Measurements from ENCODE around the gene TNPO1. TPM values are rescaled to one million over a fixed set of nuclear protein-coding genes. Genes with fewer than 3 reads are reported as not detected.

TNPO1 gene
- total RNA-seq, 1 donor from 2014 or later = 142 TPM

GRCh38 chr5:72883850-72884249 lies 67.4 kb downstream of the TNPO1 start:
- intact Hi-C loops (cut with micrococcal nuclease) = no loop called here
- Mint-ChIP-seq H3K4me3 (no peak overlapping the region), H3K36me3 (ENCODE audit: low read depth) (peaks cover 57% of the 10 kb centered on the region), H3K27me3 (ENCODE audit: insufficient read depth) (no peaks in the 10 kb centered on the region), H3K4me1 (ENCODE audit: low read depth) (peaks cover 5% of the 10 kb centered on the region), H3K9me3 (no peaks in the 10 kb centered on the region), H3K27ac (no peak overlapping the region)
- DNase-seq (ENCODE audit: low spot score) = no peak

GRCh38 chr5:72884892-72885291 lies 68.4 kb downstream of the TNPO1 start:
- H3K36me3 Mint-ChIP-seq (ENCODE audit: low read depth) = peaks cover 60% of the 10 kb centered on the region

GRCh38 chr5:72885824-72886223 lies 69.4 kb downstream of the TNPO1 start:
- H3K36me3 Mint-ChIP-seq (ENCODE audit: low read depth) = peaks cover 62% of the 10 kb centered on the region
- H3K9me3 Mint-ChIP-seq = no peaks in the 10 kb centered on the region
- H3K4me1 Mint-ChIP-seq (ENCODE audit: low read depth) = no peaks in the 10 kb centered on the region
- no peak overlapping the region for H3K27ac Mint-ChIP-seq
- no peak overlapping the region for H3K4me3 Mint-ChIP-seq
- intact Hi-C loops (cut with micrococcal nuclease) = no loop called here
- no peaks in the 10 kb centered on the region for H3K27me3 Mint-ChIP-seq (ENCODE audit: insufficient read depth)
- DNase-seq (ENCODE audit: low spot score) = no peak

More at GRCh38 chr5:72884892-72885291, 68.4 kb downstream of the TNPO1 start:
- Mint-ChIP-seq H3K27me3 (ENCODE audit: insufficient read depth) (no peaks in the 10 kb centered on the region), H3K4me3 (no peak overlapping the region), H3K4me1 (ENCODE audit: low read depth) (no peaks in the 10 kb centered on the region), H3K9me3 (no peaks in the 10 kb centered on the region), H3K27ac (no peak overlapping the region)
- intact Hi-C loops (cut with micrococcal nuclease) = no loop called here
- DNase-seq (ENCODE audit: low spot score) = no peak

- Mint-ChIP-seq H3K4me1 (ENCODE audit: low read depth) (no peaks in the 10 kb centered on the region), H3K27me3 (ENCODE audit: insufficient read depth) (no peaks in the 10 kb centered on the region), H3K4me3 (no peak overlapping the region), H3K36me3 (ENCODE audit: low read depth) (peaks cover 60% of the 10 kb centered on the region), H3K27ac (no peak overlapping the region), H3K9me3 (no peaks in the 10 kb centered on the region)
- DNase-seq (ENCODE audit: low spot score) = no peak
- intact Hi-C loops (cut with micrococcal nuclease) = no loop called here
These were observed 72.1 kb downstream of the TNPO1 start for GRCh38 chr5:72888595-72888994.

GRCh38 chr5:72889324-72889723 lies 72.9 kb downstream of the TNPO1 start:
- H3K4me3 Mint-ChIP-seq = no peak overlapping the region
- peaks cover 60% of the 10 kb centered on the region for H3K36me3 Mint-ChIP-seq (ENCODE audit: low read depth)
- H3K4me1 Mint-ChIP-seq (ENCODE audit: low read depth) = no peaks in the 10 kb centered on the region
- H3K27me3 Mint-ChIP-seq (ENCODE audit: insufficient read depth) = no peaks in the 10 kb centered on the region
- H3K9me3 Mint-ChIP-seq = no peaks in the 10 kb centered on the region
- intact Hi-C loops (cut with micrococcal nuclease) = no loop called here
- DNase-seq (ENCODE audit: low spot score) = no peak
- H3K27ac Mint-ChIP-seq = no peak overlapping the region

GRCh38 chr5:72892846-72893245 lies 76.4 kb downstream of the TNPO1 start:
- no peaks in the 10 kb centered on the region for H3K9me3 Mint-ChIP-seq
- H3K36me3 Mint-ChIP-seq (ENCODE audit: low read depth) = peaks cover 52% of the 10 kb centered on the region
- peaks cover 13% of the 10 kb centered on the region for H3K4me1 Mint-ChIP-seq (ENCODE audit: low read depth)
- H3K27ac Mint-ChIP-seq = no peak overlapping the region
- intact Hi-C loops (cut with micrococcal nuclease) = no loop called here
- no peaks in the 10 kb centered on the region for H3K27me3 Mint-ChIP-seq (ENCODE audit: insufficient read depth)
- DNase-seq (ENCODE audit: low spot score) = no peak
- H3K4me3 Mint-ChIP-seq = no peak overlapping the region

GRCh38 chr5:72895758-72896157 lies 79.3 kb downstream of the TNPO1 start:
- no peaks in the 10 kb centered on the region for H3K27me3 Mint-ChIP-seq (ENCODE audit: insufficient read depth)
- intact Hi-C loops (cut with micrococcal nuclease) = loop anchor here (2.0 to 5.0 kb wide), 3 partner anchors 33 to 79 kb away; partner anchors contain the start of gene TNPO1
- no peak for DNase-seq (ENCODE audit: low spot score)
- H3K4me3 Mint-ChIP-seq = no peak overlapping the region
- H3K27ac Mint-ChIP-seq = peak overlapping the region; percentile 77
- peaks cover 17% of the 10 kb centered on the region for H3K4me1 Mint-ChIP-seq (ENCODE audit: low read depth)
- H3K9me3 Mint-ChIP-seq = no peaks in the 10 kb centered on the region
- peaks cover 44% of the 10 kb centered on the region for H3K36me3 Mint-ChIP-seq (ENCODE audit: low read depth)

- Mint-ChIP-seq H3K4me1 (ENCODE audit: low read depth) (no peaks in the 10 kb centered on the region), H3K4me3 (no peak overlapping the region), H3K9me3 (no peaks in the 10 kb centered on the region), H3K27ac (no peak overlapping the region), H3K36me3 (ENCODE audit: low read depth) (peaks cover 44% of the 10 kb centered on the region), H3K27me3 (ENCODE audit: insufficient read depth) (no peaks in the 10 kb centered on the region)
- DNase-seq (ENCODE audit: low spot score) = no peak
- intact Hi-C loops (cut with micrococcal nuclease) = no loop called here
These were observed 90.3 kb downstream of the TNPO1 start for GRCh38 chr5:72906806-72907205.

- Mint-ChIP-seq H3K27ac (no peak overlapping the region), H3K27me3 (ENCODE audit: insufficient read depth) (no peaks in the 10 kb centered on the region), H3K4me1 (ENCODE audit: low read depth) (no peaks in the 10 kb centered on the region), H3K4me3 (no peak overlapping the region), H3K36me3 (ENCODE audit: low read depth) (peaks cover 34% of the 10 kb centered on the region), H3K9me3 (no peaks in the 10 kb centered on the region)
- intact Hi-C loops (cut with micrococcal nuclease) = no loop called here
- DNase-seq (ENCODE audit: low spot score) = no peak
These were observed 92.2 kb downstream of the TNPO1 start for GRCh38 chr5:72908664-72909063.

GRCh38 chr5:72917371-72917776 lies 100.9 kb downstream of the TNPO1 start:
- intact Hi-C loops (cut with micrococcal nuclease) = no loop called here
- Mint-ChIP-seq H3K27me3 (ENCODE audit: insufficient read depth) (no peaks in the 10 kb centered on the region), H3K9me3 (no peaks in the 10 kb centered on the region), H3K4me1 (ENCODE audit: low read depth) (no peaks in the 10 kb centered on the region), H3K27ac (no peak overlapping the region), H3K36me3 (ENCODE audit: low read depth) (no peaks in the 10 kb centered on the region), H3K4me3 (no peak overlapping the region)
- DNase-seq (ENCODE audit: low spot score) = no peak

GRCh38 chr5:72920690-72921502 lies 104.4 kb downstream of the TNPO1 start:
- Mint-ChIP-seq H3K36me3 (ENCODE audit: low read depth) (no peaks in the 10 kb centered on the region), H3K9me3 (no peaks in the 10 kb centered on the region), H3K4me3 (no peak overlapping the region), H3K4me1 (ENCODE audit: low read depth) (no peaks in the 10 kb centered on the region), H3K27ac (no peak overlapping the region), H3K27me3 (ENCODE audit: insufficient read depth) (no peaks in the 10 kb centered on the region)
- no peak for DNase-seq (ENCODE audit: low spot score)
- intact Hi-C loops (cut with micrococcal nuclease) = no loop called here

GRCh38 chr5:72921886-72922285 lies 105.4 kb downstream of the TNPO1 start:
- Mint-ChIP-seq H3K4me3 (no peak overlapping the region), H3K27me3 (ENCODE audit: insufficient read depth) (no peaks in the 10 kb centered on the region), H3K9me3 (no peaks in the 10 kb centered on the region), H3K4me1 (ENCODE audit: low read depth) (no peaks in the 10 kb centered on the region), H3K36me3 (ENCODE audit: low read depth) (no peaks in the 10 kb centered on the region), H3K27ac (no peak overlapping the region)
- DNase-seq (ENCODE audit: low spot score) = no peak
- intact Hi-C loops (cut with micrococcal nuclease) = no loop called here

GRCh38 chr5:72922422-72922821 lies 106.0 kb downstream of the TNPO1 start:
- H3K27me3 Mint-ChIP-seq (ENCODE audit: insufficient read depth) = no peaks in the 10 kb centered on the region
- H3K36me3 Mint-ChIP-seq (ENCODE audit: low read depth) = no peaks in the 10 kb centered on the region
- H3K4me1 Mint-ChIP-seq (ENCODE audit: low read depth) = no peaks in the 10 kb centered on the region
- H3K4me3 Mint-ChIP-seq = no peak overlapping the region
- intact Hi-C loops (cut with micrococcal nuclease) = no loop called here
- no peaks in the 10 kb centered on the region for H3K9me3 Mint-ChIP-seq
- no peak overlapping the region for H3K27ac Mint-ChIP-seq
- DNase-seq (ENCODE audit: low spot score) = no peak

Measured in activated T-helper 1 cell treated with anti-CD3 and anti-CD28 coated beads, Interleukin-12 subunit alpha, Interleukin-12 subunit beta, Interleukin-2, Interleukin-4 antibody, amounts not matched to agents 30 ng/mL and 10 ng/mL and 1 ng/mL, durations not matched to agents 14 hours and 24 hours and 36 hours (primary cell).